Measurements from ENCODE around the gene SLC9A7.

DNA sequence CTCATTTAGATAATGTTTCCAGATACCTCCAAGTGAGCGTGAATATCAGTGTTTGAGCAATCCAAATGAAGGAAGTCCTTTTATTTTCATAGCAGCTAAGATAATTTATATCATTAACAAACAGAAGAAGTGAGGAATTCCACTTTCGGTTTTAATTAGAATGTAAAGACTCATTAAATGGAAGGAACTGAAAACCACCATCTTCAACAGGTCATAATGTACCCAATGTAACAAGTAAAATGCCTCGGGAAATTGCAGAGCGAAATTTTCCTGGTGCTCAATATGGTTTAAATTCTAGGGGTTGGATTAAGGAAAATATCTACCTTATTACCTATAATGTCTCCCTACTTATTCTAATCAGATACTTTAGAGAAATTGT lies 33.9 kb upstream of the SLC9A7 start:
- TF ChIP-seq POLR2AphosphoS5 (IDR thresholded peaks at IDR 0.05) (no peak), POLR2A (IDR thresholded peaks at IDR 0.05) (no peak)
- TF ChIP-seq, protein P1, sequence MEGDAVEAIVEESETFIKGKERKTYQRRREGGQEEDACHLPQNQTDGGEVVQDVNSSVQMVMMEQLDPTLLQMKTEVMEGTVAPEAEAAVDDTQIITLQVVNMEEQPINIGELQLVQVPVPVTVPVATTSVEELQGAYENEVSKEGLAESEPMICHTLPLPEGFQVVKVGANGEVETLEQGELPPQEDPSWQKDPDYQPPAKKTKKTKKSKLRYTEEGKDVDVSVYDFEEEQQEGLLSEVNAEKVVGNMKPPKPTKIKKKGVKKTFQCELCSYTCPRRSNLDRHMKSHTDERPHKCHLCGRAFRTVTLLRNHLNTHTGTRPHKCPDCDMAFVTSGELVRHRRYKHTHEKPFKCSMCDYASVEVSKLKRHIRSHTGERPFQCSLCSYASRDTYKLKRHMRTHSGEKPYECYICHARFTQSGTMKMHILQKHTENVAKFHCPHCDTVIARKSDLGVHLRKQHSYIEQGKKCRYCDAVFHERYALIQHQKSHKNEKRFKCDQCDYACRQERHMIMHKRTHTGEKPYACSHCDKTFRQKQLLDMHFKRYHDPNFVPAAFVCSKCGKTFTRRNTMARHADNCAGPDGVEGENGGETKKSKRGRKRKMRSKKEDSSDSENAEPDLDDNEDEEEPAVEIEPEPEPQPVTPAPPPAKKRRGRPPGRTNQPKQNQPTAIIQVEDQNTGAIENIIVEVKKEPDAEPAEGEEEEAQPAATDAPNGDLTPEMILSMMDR (IDR thresholded peaks at IDR 0.05): no peak
